A549 (cell line): ENCODE measurements around the gene STAC. TPM values are rescaled to one million over a fixed set of nuclear protein-coding genes. Genes with fewer than 3 reads are reported as not detected.

Source experiments
- ATAC-seq, 2 experiments: fragments of 200-7000 bp in 1 of 2; fragments of >200 bp in 1 of 2; cut with Nextera tagmentation in 1 of 2; cut with Tn5 transposase in 1 of 2; 3 replicates each; pipeline versions ENCODE4 v1.8.0 to v1.9.1; 2018 to 2020; ENCODE audit warnings: mild to moderate bottlenecking in 1 of 2, moderate library complexity in 1 of 2
- CTCF ChIA-PET: fragments of 300-600 bp; sonication (Branson Sonifier 250); formaldehyde crosslinking; extraction: SDS; loops from one replicate; lab custom pipeline; 2021; ENCODE audit warnings: antibody characterized with exemption, inconsistent platforms; lab: Yijun Ruan, JAX
- POLR2A ChIA-PET: fragments of 350-600 bp; formaldehyde crosslinking; extraction: SDS; loops from one replicate; lab custom pipeline; 2021; ENCODE audit warnings: antibody characterized with exemption, inconsistent platforms; lab: Yijun Ruan, JAX
- DNase-seq, 2 experiments: peaks; one replicate each; pipeline versions ENCODE4 v3.0.0 to v3.0.0-alpha.2; 2011 to 2016; ENCODE audit warnings: low read depth in 1 of 2, low spot score in 1 of 2
- FAIRE-seq: peaks from 2 replicates; lab custom pipeline; 2011; peaks lifted over from hg19 to GRCh38; lab: Jason Lieb, UNC
- H3K27ac ChIP-seq, 2 experiments: fragments of >200 bp; sonication (Bioruptor Twin); formaldehyde crosslinking; 3 replicates each; pipeline ENCODE4 v1.5.1; 2016 to 2017
- H3K4me1 ChIP-seq: fragments of >200 bp; sonication (Bioruptor Twin); formaldehyde crosslinking; 3 replicates; pipeline ENCODE4 v1.6.1; 2016
- H3K4me2 ChIP-seq: fragments of >200 bp; sonication (Bioruptor Twin); formaldehyde crosslinking; 3 replicates; pipeline ENCODE4 v1.6.1; 2016
- H3K4me3 ChIP-seq: fragments of >200 bp; sonication (Bioruptor Twin); formaldehyde crosslinking; 3 replicates; pipeline ENCODE4 v1.5.1; 2016
- H3K9me3 ChIP-seq: fragments of >200 bp; sonication (Bioruptor Twin); formaldehyde crosslinking; 3 replicates; pipeline ENCODE4 v1.6.1; 2016
- BCL3 ChIP-seq: fragments of >200 bp; sonication (Bioruptor Twin); formaldehyde crosslinking; IDR thresholded peaks from 3 replicates; pipeline ENCODE4 v1.6.1; 2016
- BHLHE40 ChIP-seq: IDR thresholded peaks from 2 replicates; pipeline ENCODE4 v1.6.1; 2012; ENCODE audit warnings: low read depth, low read length, inconsistent platforms
- CBX2 ChIP-seq: fragments of 200-600 bp; sonication (generic); IDR thresholded peaks from 2 replicates; pipeline ENCODE4 v1.6.1; 2016; ENCODE audit warnings: low read depth, mild to moderate bottlenecking, borderline replicate concordance
- CHD2 ChIP-seq: fragments of 150-350 bp; IDR thresholded peaks from 2 replicates; pipeline ENCODE4 v1.6.1; 2014; ENCODE audit warnings: low read length; ENCODE audit not compliant: partially characterized antibody
- CHD4 ChIP-seq: fragments of 200-600 bp; sonication (generic); IDR thresholded peaks from 2 replicates; pipeline ENCODE4 v1.6.1; 2016; ENCODE audit warnings: antibody characterized with exemption, mild to moderate bottlenecking, borderline replicate concordance
- CTCF ChIP-seq: fragments of >200 bp; sonication (Bioruptor Twin); formaldehyde crosslinking; IDR thresholded peaks from 3 replicates; pipeline ENCODE4 v1.5.1; 2016
- EHF ChIP-seq: fragments of 250-450 bp; sonication (Bioruptor Pico); IDR thresholded peaks from 2 replicates; pipeline ENCODE4 v1.5.0; 2020; ENCODE audit warnings: mild to moderate bottlenecking
- ESRRA ChIP-seq: fragments of 150-350 bp; IDR thresholded peaks from 2 replicates; pipeline ENCODE4 v1.6.1; 2014; ENCODE audit warnings: mild to moderate bottlenecking, low read length, borderline replicate concordance
- FOSB ChIP-seq: fragments of 250-450 bp; sonication (Bioruptor Pico); IDR thresholded peaks from 2 replicates; pipeline ENCODE4 v1.5.0; 2020; ENCODE audit warnings: mild to moderate bottlenecking, moderate library complexity
- FOSL2 ChIP-seq, 2 experiments: fragments of 450-650 bp in 1 of 2; fragments of >200 bp in 1 of 2; sonication (Bioruptor Twin) in 1 of 2; formaldehyde crosslinking; IDR thresholded peaks; 2 replicates each; pipeline versions ENCODE4 v1.5.0 to v1.6.1; 2016 to 2020; ENCODE audit warnings: mild to moderate bottlenecking in 1 of 2, moderate library complexity in 1 of 2
- FOXS1 ChIP-seq: fragments of 250-450 bp; sonication (Bioruptor Pico); IDR thresholded peaks from 2 replicates; pipeline ENCODE4 v1.5.0; 2020; ENCODE audit warnings: mild to moderate bottlenecking, moderate library complexity
- HDAC2 ChIP-seq: fragments of 200-600 bp; sonication (generic); IDR thresholded peaks from 2 replicates; pipeline ENCODE4 v1.6.1; 2016
- HEYL ChIP-seq: fragments of 250-450 bp; sonication (Bioruptor Pico); IDR thresholded peaks from 2 replicates; pipeline ENCODE4 v1.8.0; 2021; ENCODE audit warnings: mild to moderate bottlenecking, moderate library complexity
- HOXB13 ChIP-seq: fragments of 250-450 bp; sonication (Bioruptor Pico); IDR thresholded peaks from 2 replicates; pipeline ENCODE4 v1.5.0; 2020; ENCODE audit warnings: low read depth, mild to moderate bottlenecking, moderate library complexity
- HOXB5 ChIP-seq: fragments of 250-450 bp; sonication (Bioruptor Pico); IDR thresholded peaks from 2 replicates; pipeline ENCODE4 v1.5.0; 2020; ENCODE audit warnings: mild to moderate bottlenecking, moderate library complexity
- JUN ChIP-seq, 2 experiments: fragments of >200 bp; sonication (Bioruptor Twin); formaldehyde crosslinking; IDR thresholded peaks; 2 replicates in 1 of 2; 3 replicates in 1 of 2; pipeline ENCODE4 v1.6.1; 2016 to 2017
- MAZ ChIP-seq: fragments of 150-350 bp; IDR thresholded peaks from 2 replicates; pipeline ENCODE4 v1.6.1; 2014; ENCODE audit warnings: antibody characterized with exemption, low read depth, low read length, borderline replicate concordance
- NFE2L2 ChIP-seq: fragments of 150-350 bp; conservative IDR thresholded peaks from 2 replicates; pipeline ENCODE4 v1.6.1; 2014; ENCODE audit warnings: low read length
- POLR2A ChIP-seq: IDR thresholded peaks from 2 replicates; pipeline ENCODE4 v1.6.1; 2012; ENCODE audit warnings: mild to moderate bottlenecking, low read length
- RCOR1 ChIP-seq: fragments of 150-350 bp; IDR thresholded peaks from 2 replicates; pipeline ENCODE4 v1.6.1; 2014; ENCODE audit warnings: antibody characterized with exemption, low read length, low read depth
- RFX5 ChIP-seq: fragments of 450-650 bp; IDR thresholded peaks from 2 replicates; pipeline ENCODE4 v1.7.1; 2014; ENCODE audit warnings: antibody characterized with exemption, mild to moderate bottlenecking, moderate library complexity
- SREBF2 ChIP-seq: fragments of 450-650 bp; IDR thresholded peaks from 2 replicates; pipeline ENCODE4 v1.6.1; 2014; ENCODE audit warnings: mild to moderate bottlenecking, moderate library complexity
- ZNF302 ChIP-seq: fragments of 250-450 bp; sonication (Bioruptor Pico); IDR thresholded peaks from 2 replicates; pipeline ENCODE4 v1.9.0; 2021; ENCODE audit warnings: inconsistent platforms, mild to moderate bottlenecking, moderate library complexity
- ZSCAN20 ChIP-seq: fragments of 250-450 bp; sonication (Bioruptor Pico); IDR thresholded peaks from 2 replicates; pipeline ENCODE4 v1.8.0; 2022; ENCODE audit warnings: mild to moderate bottlenecking, moderate library complexity
- WGBS: methylation state at CpG from one replicate; pipeline ENCODE4 v1.1.6; 2017; ENCODE audit errors: missing lambda C conversion rate; 5-methylcytosine and 5-hydroxymethylcytosine counted together
- polyA plus RNA-seq, 4 experiments: library from polyadenylated mRNA; depleted of rRNA in 3 of 4; stranded (reverse); fragments of >200 nt; fragmentation: RNase III in 1 of 4; extraction: RNeasy Plus Mini Kit Qiagen cat#74134 plus additional on column Dnase treatment in 1 of 4; gene quantifications; 2 replicates in 3 of 4; 3 replicates in 1 of 4; pipeline ENCODE4 v1.2.3, GENCODE V29; 2011 to 2017
- TF ChIP-seq, protein P1 (sequence below): IDR thresholded peaks from 2 replicates; pipeline ENCODE4 v1.6.1; 2012
- TF ChIP-seq, protein P2 (sequence below): IDR thresholded peaks from 2 replicates; pipeline ENCODE4 v1.6.1; 2012
- TF ChIP-seq, protein P3 (sequence below): fragments of >200 bp; sonication (Bioruptor Twin); formaldehyde crosslinking; IDR thresholded peaks from 2 replicates; pipeline ENCODE4 v1.6.1; 2016

Gene STAC
- polyA plus RNA-seq, 2 of the 4 experiments (the other 2 are of a cell fraction): 2.2 to 3.4 TPM

DNA sequence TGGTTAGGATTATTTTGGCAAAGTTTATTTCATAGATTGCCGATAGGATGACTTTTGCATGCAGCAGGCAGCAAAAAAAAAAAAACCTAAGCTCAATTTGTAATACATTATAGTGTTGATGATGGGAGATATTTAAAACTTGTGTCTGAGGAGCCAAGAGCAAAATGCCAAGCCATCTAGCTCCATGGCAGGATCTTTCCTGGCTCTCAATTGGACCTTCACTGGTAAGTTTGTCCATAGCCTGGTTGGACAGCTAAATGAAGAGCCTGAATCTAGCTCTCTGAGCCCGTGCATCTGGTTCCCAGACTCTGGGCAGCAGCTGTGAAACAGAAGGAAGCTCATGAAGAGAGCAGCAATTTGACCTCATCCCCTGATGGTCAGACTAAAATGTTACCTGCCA lies 17.5 kb downstream of the STAC start:
- ATAC-seq: no peak
- DNase-seq: no peak
- no peaks in the 10 kb centered on the region for H3K4me1 ChIP-seq
- no peaks in the 10 kb centered on the region for H3K9me3 ChIP-seq
- FAIRE-seq: no peak
- no peak overlapping the region for H3K4me3 ChIP-seq
- WGBS: 38% methylated on average over 2 of the region's 2 CpGs
- TF ChIP-seq BCL3 (no peak), HDAC2 (no peak), HEYL (no peak), POLR2A (no peak), FOXS1 (no peak), SREBF2 (no peak), FOSB (CRISPR knock-in tag) (no peak), HOXB5 (CRISPR knock-in tag) (no peak), CBX2 (no peak), CTCF (no peak)
- TF ChIP-seq, protein P1, sequence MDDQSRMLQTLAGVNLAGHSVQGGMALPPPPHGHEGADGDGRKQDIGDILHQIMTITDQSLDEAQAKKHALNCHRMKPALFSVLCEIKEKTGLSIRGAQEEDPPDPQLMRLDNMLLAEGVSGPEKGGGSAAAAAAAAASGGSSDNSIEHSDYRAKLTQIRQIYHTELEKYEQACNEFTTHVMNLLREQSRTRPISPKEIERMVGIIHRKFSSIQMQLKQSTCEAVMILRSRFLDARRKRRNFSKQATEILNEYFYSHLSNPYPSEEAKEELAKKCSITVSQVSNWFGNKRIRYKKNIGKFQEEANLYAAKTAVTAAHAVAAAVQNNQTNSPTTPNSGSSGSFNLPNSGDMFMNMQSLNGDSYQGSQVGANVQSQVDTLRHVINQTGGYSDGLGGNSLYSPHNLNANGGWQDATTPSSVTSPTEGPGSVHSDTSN: no peak
- TF ChIP-seq, protein P2, sequence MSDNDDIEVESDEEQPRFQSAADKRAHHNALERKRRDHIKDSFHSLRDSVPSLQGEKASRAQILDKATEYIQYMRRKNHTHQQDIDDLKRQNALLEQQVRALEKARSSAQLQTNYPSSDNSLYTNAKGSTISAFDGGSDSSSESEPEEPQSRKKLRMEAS: no peak
- ChIA-PET CTCF (no interaction called here), POLR2A (no interaction called here)
- no peak overlapping the region for H3K4me2 ChIP-seq
- H3K27ac ChIP-seq: no peak overlapping the region

- ChIA-PET CTCF (no interaction called here), POLR2A (no interaction called here)
- Histone ChIP-seq H3K4me3 (no peak overlapping the region), H3K4me1 (no peaks in the 10 kb centered on the region), H3K27ac (no peak overlapping the region), H3K9me3 (no peaks in the 10 kb centered on the region), H3K4me2 (no peak overlapping the region)
- WGBS: 12% methylated on average over 5 of the region's 5 CpGs
- TF ChIP-seq BHLHE40 (no peak), FOSB (CRISPR knock-in tag) (no peak), FOSL2 (IDR thresholded peaks at IDR 0.05) (no peak), FOSL2 (CRISPR knock-in tag; IDR thresholded peaks at IDR 0.05) (no peak), MAZ (no peak), ESRRA (no peak), NFE2L2 (no peak), ZNF302 (CRISPR knock-in tag) (no peak), JUN (IDR thresholded peaks at IDR 0.05) (no peak), RCOR1 (no peak), HOXB13 (CRISPR knock-in tag) (no peak), EHF (no peak), ZSCAN20 (CRISPR knock-in tag) (no peak), BCL3 (no peak), RFX5 (no peak), CHD4 (no peak), CHD2 (no peak)
- TF ChIP-seq, protein P3, sequence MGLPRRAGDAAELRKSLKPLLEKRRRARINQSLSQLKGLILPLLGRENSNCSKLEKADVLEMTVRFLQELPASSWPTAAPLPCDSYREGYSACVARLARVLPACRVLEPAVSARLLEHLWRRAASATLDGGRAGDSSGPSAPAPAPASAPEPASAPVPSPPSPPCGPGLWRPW: no peak
- no peak for DNase-seq
- no peak for FAIRE-seq
- no peak for ATAC-seq
Observed at GRCh38 chr3:36399933-36400332, 19.6 kb downstream of the STAC start.
